Liver (tissue), 9 donors: ENCODE results near the gene FRMD4B. TPM values are rescaled to one million over a fixed set of nuclear protein-coding genes. Genes with fewer than 3 reads are reported as not detected.

Experiments
- DNase-seq: peaks from one replicate; pipeline ENCODE4 v3.0.0-alpha.2; 2017; ENCODE audit warnings: low spot score
- H3K27ac ChIP-seq, 2 donors: one replicate each; pipeline ENCODE4 v1.7.0; 2013; ENCODE audit warnings: inconsistent platforms in 2 of 2, low read length in 2 of 2, control low read depth in 1 of 2, low read depth in 1 of 2, mild to moderate bottlenecking in 1 of 2
- H3K27me3 ChIP-seq, 4 donors: one replicate each; pipeline versions ENCODE4 v1.6.1 to v1.7.0; 2013; ENCODE audit warnings: low read length in 3 of 4, inconsistent platforms in 1 of 4, mild to moderate bottlenecking in 1 of 4, moderate library complexity in 1 of 4; ENCODE audit not compliant: control insufficient read depth in 4 of 4, insufficient read depth in 4 of 4
- H3K36me3 ChIP-seq, 4 donors: one replicate each; pipeline versions ENCODE4 v1.6.1 to v1.7.0; 2013; ENCODE audit warnings: low read length in 3 of 4, mild to moderate bottlenecking in 3 of 4, low read depth in 1 of 4, moderate library complexity in 1 of 4; ENCODE audit not compliant: control insufficient read depth in 4 of 4, insufficient read depth in 3 of 4
- H3K4me1 ChIP-seq, 4 donors: one replicate each; pipeline versions ENCODE4 v1.6.1 to v1.7.0; 2013; ENCODE audit warnings: low read length in 3 of 4, mild to moderate bottlenecking in 3 of 4, moderate library complexity in 1 of 4; ENCODE audit not compliant: control insufficient read depth in 4 of 4, insufficient read depth in 4 of 4
- H3K4me3 ChIP-seq, 3 donors: one replicate each; pipeline versions ENCODE4 v1.6.1 to v1.7.0; 2013; ENCODE audit warnings: low read length in 3 of 3, control low read depth in 1 of 3, low read depth in 1 of 3, mild to moderate bottlenecking in 1 of 3
- H3K9ac ChIP-seq, 2 donors: one replicate each; pipeline ENCODE4 v1.7.0; 2013; ENCODE audit warnings: low read length in 2 of 2, mild to moderate bottlenecking in 2 of 2, moderate library complexity in 2 of 2, control low read depth in 1 of 2, low read depth in 1 of 2
- H3K9me3 ChIP-seq, 4 donors: one replicate each; pipeline versions ENCODE4 v1.6.1 to v1.7.0; 2013; ENCODE audit warnings: low read length in 3 of 4; ENCODE audit not compliant: control insufficient read depth in 4 of 4
- ATF3 ChIP-seq: IDR thresholded peaks from 2 replicates; pipeline ENCODE4 v1.6.1; 2016; ENCODE audit warnings: antibody characterized with exemption
- EGR1 ChIP-seq, 2 donors: IDR thresholded peaks; 2 replicates each; pipeline ENCODE4 v1.6.1; 2016 to 2018; ENCODE audit warnings: antibody characterized with exemption in 2 of 2, low read depth in 2 of 2
- FOXA1 ChIP-seq: IDR thresholded peaks from 2 replicates; pipeline ENCODE4 v1.6.1; 2016; ENCODE audit warnings: antibody characterized with exemption
- FOXA2 ChIP-seq: IDR thresholded peaks from 2 replicates; pipeline ENCODE4 v1.6.1; 2016; ENCODE audit warnings: antibody characterized with exemption
- HNF4A ChIP-seq, 2 donors: conservative IDR thresholded peaks; 2 replicates each; pipeline ENCODE4 v1.6.1; 2016; ENCODE audit warnings: antibody characterized with exemption in 2 of 2, mild to moderate bottlenecking in 2 of 2
- HNF4G ChIP-seq: IDR thresholded peaks from 2 replicates; pipeline ENCODE4 v1.6.1; 2016; ENCODE audit warnings: antibody characterized with exemption
- NR2F2 ChIP-seq: IDR thresholded peaks from 2 replicates; pipeline ENCODE4 v1.6.1; 2016; ENCODE audit warnings: antibody characterized with exemption
- RAD21 ChIP-seq, 2 donors: IDR thresholded peaks; 2 replicates each; pipeline ENCODE4 v1.6.1; 2016; ENCODE audit warnings: antibody characterized with exemption in 2 of 2, mild to moderate bottlenecking in 2 of 2
- REST ChIP-seq: IDR thresholded peaks from 2 replicates; pipeline ENCODE4 v1.6.1; 2016; ENCODE audit warnings: antibody characterized with exemption, mild to moderate bottlenecking
- RXRA ChIP-seq, 2 donors: IDR thresholded peaks; 2 replicates each; pipeline ENCODE4 v1.6.1; 2017 to 2018; ENCODE audit warnings: antibody characterized with exemption in 2 of 2, mild to moderate bottlenecking in 1 of 2
- SP1 ChIP-seq: IDR thresholded peaks from 2 replicates; pipeline ENCODE4 v1.6.1; 2018; ENCODE audit warnings: antibody characterized with exemption, mild to moderate bottlenecking
- TAF1 ChIP-seq: conservative IDR thresholded peaks from 2 replicates; pipeline ENCODE4 v1.6.1; 2016; ENCODE audit warnings: antibody characterized with exemption, mild to moderate bottlenecking
- YY1 ChIP-seq: IDR thresholded peaks from 2 replicates; pipeline ENCODE4 v1.6.1; 2016; ENCODE audit warnings: antibody characterized with exemption, mild to moderate bottlenecking
- ZBTB33 ChIP-seq: IDR thresholded peaks from 2 replicates; pipeline ENCODE4 v1.6.1; 2016; ENCODE audit warnings: antibody characterized with exemption
- WGBS: extraction: QIAGEN DNeasy Blood & Tissue Kit; methylation state at CpG from one replicate; pipeline ENCODE4 v1.1.7; 2013; 5-methylcytosine and 5-hydroxymethylcytosine counted together
- polyA plus RNA-seq, 2 donors: library from polyadenylated mRNA; stranded (reverse) in 1 of 2; unstranded in 1 of 2; fragments of 200-250 nt in 1 of 2; fragments of >200 nt in 1 of 2; fragmentation: Nextera tagmentation in 1 of 2; extraction: Ambion mirVana in 1 of 2; gene quantifications; one replicate each; pipeline versions ENCODE4 v1.2.1 to v1.2.3, GENCODE V29; 2013 to 2015
- total RNA-seq, 2 donors: library from RNA; depleted of rRNA; stranded (reverse); fragments of >200 nt; gene quantifications; one replicate each; pipeline ENCODE4 v1.2.3, GENCODE V29; 2014
- donor health status: healthy.
- donor health status: healthy.
- donor health status: healthy.
- donor health status: healthy.
- donor health status: healthy.

The FRMD4B gene
- total and polyA plus RNA-seq, 4 donors = 7.3 to 22.6 (median 15.0) TPM

GRCh38 chr3:69330891-69331400, 54.9 kb downstream of the FRMD4B start (continued):
- no peak for TF ChIP-seq REST

GRCh38 chr3:69329892-69330291, 56.0 kb downstream of the FRMD4B start:
- peaks cover 0 to 5% (median 0%) of the 10 kb centered on the region in 4 donors for H3K4me1 ChIP-seq

GRCh38 chr3:69328963-69329302, 57.0 kb downstream of the FRMD4B start:
- Histone ChIP-seq H3K27ac (no peak overlapping the region), H3K9me3 (no peaks in the 10 kb centered on the region), H3K36me3 (no peaks in the 10 kb centered on the region), H3K9ac (no peak overlapping the region), H3K4me3 (no peak overlapping the region), H3K27me3 (no peaks in the 10 kb centered on the region), H3K4me1 (peaks cover 0 to 5% (median 1%) of the 10 kb centered on the region in 4 donors)
- WGBS = 58% methylated on average over 3 of the region's 3 CpGs
- TF ChIP-seq RAD21 (IDR thresholded peaks at IDR 0.05) (no peak), RXRA (IDR thresholded peaks at IDR 0.05) (no peak), HNF4A (conservative IDR thresholded peaks at IDR 0.05) (no peak), TAF1 (no peak), SP1 (no peak), REST (no peak), NR2F2 (no peak), YY1 (no peak), EGR1 (IDR thresholded peaks at IDR 0.05; ENCODE audit: low read depth in 2 of 2) (no peak), ZBTB33 (no peak), FOXA1 (no peak), FOXA2 (no peak), ATF3 (no peak), HNF4G (no peak)
- no peak for DNase-seq

More at GRCh38 chr3:69329892-69330291, 56.0 kb downstream of the FRMD4B start:
- no peak for DNase-seq
- Histone ChIP-seq H3K27ac (no peak overlapping the region), H3K9ac (no peak overlapping the region), H3K36me3 (no peaks in the 10 kb centered on the region), H3K9me3 (no peaks in the 10 kb centered on the region), H3K4me3 (no peak overlapping the region), H3K27me3 (no peaks in the 10 kb centered on the region)
- WGBS = 69% methylated on average over 1 of the region's 1 CpG
- no peak for TF ChIP-seq ZBTB33
